Stomach (tissue), 9 donors: ENCODE measurements around the gene ICAM5. TPM values are rescaled to one million over a fixed set of nuclear protein-coding genes. Genes with fewer than 3 reads are reported as not detected.
A peak's percentile ranks its signal among the peaks of the same experiment; 100 is the strongest.

Experiments
- DNase-seq, 2 donors: peaks; one replicate each; pipeline versions ENCODE4 v3.0.0 to v3.0.0-alpha.2; 2013 to 2019
- H3K27ac ChIP-seq, 5 donors: fragments of 200-600 bp in 4 of 5; sonication (generic) in 4 of 5; one replicate each; pipeline ENCODE4 v1.5.1; 2013 to 2019; ENCODE audit warnings: mild to moderate bottlenecking in 1 of 5, moderate library complexity in 1 of 5
- H3K27me3 ChIP-seq, 3 donors: fragments of 200-600 bp; sonication (generic); one replicate each; pipeline ENCODE4 v1.5.1; 2017 to 2019; ENCODE audit warnings: mixed run types in 1 of 3
- H3K36me3 ChIP-seq, 4 donors: fragments of 200-600 bp; sonication (generic); 1 replicate in 3 of 4; 2 replicates in 1 of 4; pipeline ENCODE4 v1.5.1; 2016 to 2019
- H3K4me1 ChIP-seq, 4 donors: fragments of 200-600 bp; sonication (generic); one replicate each; pipeline ENCODE4 v1.5.1; 2016 to 2019
- H3K4me3 ChIP-seq, 4 donors: fragments of 200-600 bp; sonication (generic) in 3 of 4; one replicate each; pipeline ENCODE4 v1.5.1; 2016 to 2019; ENCODE audit warnings: mild to moderate bottlenecking in 1 of 4
- H3K9me3 ChIP-seq, 4 donors: fragments of 200-600 bp; sonication (generic); one replicate each; pipeline ENCODE4 v1.5.1; 2016 to 2019
- CTCF ChIP-seq, 7 experiments: fragments of 450-650 bp in 4 of 7; fragments of 200-600 bp in 3 of 7; sonication (generic) in 3 of 7; IDR thresholded peaks; one replicate each; pipeline ENCODE4 v1.5.1; 2016 to 2019; ENCODE audit warnings: antibody characterized with exemption in 7 of 7, control low read depth in 2 of 7, mild to moderate bottlenecking in 1 of 7
- EP300 ChIP-seq: sonication (generic); formaldehyde crosslinking; IDR thresholded peaks from one replicate; pipeline ENCODE4 v1.6.1; 2017; ENCODE audit warnings: antibody characterized with exemption
- POLR2A ChIP-seq, 4 donors: fragments of 450-650 bp; IDR thresholded peaks; one replicate each; pipeline ENCODE4 v1.6.1; 2016; ENCODE audit warnings: antibody characterized with exemption in 4 of 4, control low read depth in 2 of 4, mild to moderate bottlenecking in 1 of 4, moderate library complexity in 1 of 4
- POLR2AphosphoS5 ChIP-seq, 3 donors: sonication (generic); formaldehyde crosslinking; IDR thresholded peaks; one replicate each; pipeline ENCODE4 v1.6.1; 2016; ENCODE audit warnings: antibody characterized with exemption in 3 of 3
- WGBS, 5 donors: extraction: QIAGEN DNeasy Blood & Tissue Kit in 3 of 5; methylation state at CpG; one replicate each; pipeline versions ENCODE4 v1.1.5 to v1.1.7; 2013 to 2018; 5-methylcytosine and 5-hydroxymethylcytosine counted together
- intact Hi-C: fragments of 100-400 bp; cut with DNase I; formaldehyde crosslinking; loops from one replicate; pipeline ENCODE4 v1.15.1; 2023; ENCODE audit warnings: low total_unique reads
- polyA plus RNA-seq, 3 donors: library from polyadenylated mRNA; stranded (reverse); fragments of 200-250 nt; gene quantifications; one replicate each; pipeline ENCODE4 v1.2.3, GENCODE V29; 2013
- total RNA-seq, 5 donors: library from RNA; depleted of rRNA; stranded (reverse); fragments of >200 nt; gene quantifications; one replicate each; pipeline versions ENCODE4 v1.1.0 to v1.2.3, GENCODE V29; 2014 to 2016
- donor health status: healthy with polysubstance abuse.
- donor health status: Bipolar disorder and iron deficiency.
- donor health status: healthy.

The ICAM5 gene
- total and polyA plus RNA-seq, 8 donors: 0.12 to 0.50 (median 0.45) TPM; not detected in 5

- Histone ChIP-seq H3K9me3 (no peaks in the 10 kb centered on the region), H3K4me1 (peaks cover 53 to 84% (median 79%) of the 10 kb centered on the region in 4 donors), H3K36me3 (peaks cover 3 to 19% (median 17%) of the 10 kb centered on the region in 4 donors), H3K27ac (no peak overlapping the region), H3K27me3 (peaks cover 32 to 92% (median 76%) of the 10 kb centered on the region in 3 donors), H3K4me3 (peak overlapping the region; percentile 29 to 51 (median 34))
- no peak for TF ChIP-seq POLR2A (IDR thresholded peaks at IDR 0.05)
- no peak for TF ChIP-seq CTCF (IDR thresholded peaks at IDR 0.05)
- no peak for TF ChIP-seq POLR2AphosphoS5 (IDR thresholded peaks at IDR 0.05)
- TF ChIP-seq EP300: no peak
- 0 to 2% (median 1%) methylated on average over 21 to 50 of the region's 50 CpGs for WGBS, 5 donors
- intact Hi-C loops: no loop called here
- peak; percentile 37 to 79 for DNase-seq
Measured at GRCh38 chr19:10289167-10289835, 451 bp upstream of the ICAM5 start.

- no peak for TF ChIP-seq CTCF (IDR thresholded peaks at IDR 0.05)
- TF ChIP-seq POLR2A (IDR thresholded peaks at IDR 0.05): no peak
- Histone ChIP-seq H3K4me3 (peak overlapping the region; percentile 33 to 51 (median 43)), H3K27ac (no peak overlapping the region), H3K27me3 (peaks cover 41 to 92% (median 87%) of the 10 kb centered on the region in 3 donors), H3K36me3 (peaks cover 0 to 8% (median 6%) of the 10 kb centered on the region in 4 donors), H3K4me1 (peaks cover 59 to 94% (median 88%) of the 10 kb centered on the region in 4 donors), H3K9me3 (no peaks in the 10 kb centered on the region)
- 1 to 2% (median 2%) methylated on average over 30 of the region's 30 CpGs for WGBS, 5 donors
- intact Hi-C loops: no loop called here
- DNase-seq: no peak
Measured at GRCh38 chr19:10290357-10290875, 664 bp downstream of the ICAM5 start.

- H3K27ac ChIP-seq: peak overlapping the region in 2 of 5 donors; percentile 11 to 34
- no peaks in the 10 kb centered on the region for H3K9me3 ChIP-seq
- peak overlapping the region; percentile 33 to 51 (median 43) for H3K4me3 ChIP-seq
- WGBS, 5 donors: 1 to 2% (median 1%) methylated on average over 18 to 57 of the region's 57 CpGs
- TF ChIP-seq POLR2AphosphoS5 (IDR thresholded peaks at IDR 0.05): no peak
- TF ChIP-seq CTCF (IDR thresholded peaks at IDR 0.05): no peak
- no peak for TF ChIP-seq POLR2A (IDR thresholded peaks at IDR 0.05)
- TF ChIP-seq EP300: no peak
- H3K27me3 ChIP-seq: peaks cover 45 to 97% (median 93%) of the 10 kb centered on the region in 3 donors
- H3K36me3 ChIP-seq: peaks cover 0 to 2% (median under 1%) of the 10 kb centered on the region in 4 donors
- DNase-seq: peak; percentile 48 to 70
- H3K4me1 ChIP-seq: peaks cover 62 to 97% (median 93%) of the 10 kb centered on the region in 4 donors
- intact Hi-C loops: no loop called here
Measured at GRCh38 chr19:10290876-10291553, 1.3 kb downstream of the ICAM5 start.

- Histone ChIP-seq H3K4me3 (peak overlapping the region; percentile 33 to 51 (median 43)), H3K27ac (peak overlapping the region in 2 of 5 donors; percentile 11 to 34), H3K4me1 (peaks cover 65 to 97% (median 92%) of the 10 kb centered on the region in 4 donors), H3K36me3 (no peaks in the 10 kb centered on the region), H3K9me3 (no peaks in the 10 kb centered on the region), H3K27me3 (peaks cover 49 to 100% (median 100%) of the 10 kb centered on the region in 3 donors)
- no peak for DNase-seq
- TF ChIP-seq POLR2A (IDR thresholded peaks at IDR 0.05): no peak
- no peak for TF ChIP-seq POLR2AphosphoS5 (IDR thresholded peaks at IDR 0.05)
- TF ChIP-seq EP300: no peak
- no peak for TF ChIP-seq CTCF (IDR thresholded peaks at IDR 0.05)
- intact Hi-C loops: no loop called here
- WGBS, 5 donors: 0 to 2% (median 2%) methylated on average over 28 to 49 of the region's 49 CpGs
Measured at GRCh38 chr19:10291554-10292205, 1.9 kb downstream of the ICAM5 start.
